GM19099 (cell line): ENCODE data around the gene TBCD.

Source experiments
- POLR2A ChIP-seq: IDR thresholded peaks from 3 replicates; pipeline ENCODE4 v1.6.1; 2011; ENCODE audit warnings: low read depth; ENCODE audit not compliant: insufficient read length; ENCODE audit errors: extremely low read depth

Gene TBCD

GRCh38 chr17:82869536-82869935 lies 117.7 kb downstream of the TBCD start:
- TF ChIP-seq POLR2A: no peak

DNA sequence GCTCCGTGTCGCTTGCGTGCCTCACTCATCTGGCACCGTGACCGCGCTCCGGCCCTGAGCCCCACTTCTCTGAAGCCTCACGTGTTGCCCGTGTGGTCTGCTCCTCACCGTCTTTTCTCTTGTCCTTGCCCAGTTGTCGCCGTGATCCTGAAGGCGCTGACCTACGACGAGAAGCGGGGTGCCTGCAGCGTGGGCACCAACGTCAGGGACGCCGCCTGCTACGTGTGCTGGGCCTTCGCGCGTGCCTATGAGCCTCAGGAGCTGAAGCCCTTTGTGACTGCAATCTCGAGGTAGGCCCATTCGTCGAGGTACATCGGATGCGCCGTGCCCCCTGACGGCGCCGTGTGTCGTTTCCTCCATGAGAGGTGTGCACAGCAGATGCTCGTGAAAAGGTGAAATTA lies 118.2 kb downstream of the TBCD start:
- no peak for TF ChIP-seq POLR2A

- no peak for TF ChIP-seq POLR2A
These were observed 118.7 kb downstream of the TBCD start for GRCh38 chr17:82870541-82870940.

- TF ChIP-seq POLR2A: peak; percentile 28
These were observed 119.4 kb downstream of the TBCD start for GRCh38 chr17:82871056-82871775.

DNA sequence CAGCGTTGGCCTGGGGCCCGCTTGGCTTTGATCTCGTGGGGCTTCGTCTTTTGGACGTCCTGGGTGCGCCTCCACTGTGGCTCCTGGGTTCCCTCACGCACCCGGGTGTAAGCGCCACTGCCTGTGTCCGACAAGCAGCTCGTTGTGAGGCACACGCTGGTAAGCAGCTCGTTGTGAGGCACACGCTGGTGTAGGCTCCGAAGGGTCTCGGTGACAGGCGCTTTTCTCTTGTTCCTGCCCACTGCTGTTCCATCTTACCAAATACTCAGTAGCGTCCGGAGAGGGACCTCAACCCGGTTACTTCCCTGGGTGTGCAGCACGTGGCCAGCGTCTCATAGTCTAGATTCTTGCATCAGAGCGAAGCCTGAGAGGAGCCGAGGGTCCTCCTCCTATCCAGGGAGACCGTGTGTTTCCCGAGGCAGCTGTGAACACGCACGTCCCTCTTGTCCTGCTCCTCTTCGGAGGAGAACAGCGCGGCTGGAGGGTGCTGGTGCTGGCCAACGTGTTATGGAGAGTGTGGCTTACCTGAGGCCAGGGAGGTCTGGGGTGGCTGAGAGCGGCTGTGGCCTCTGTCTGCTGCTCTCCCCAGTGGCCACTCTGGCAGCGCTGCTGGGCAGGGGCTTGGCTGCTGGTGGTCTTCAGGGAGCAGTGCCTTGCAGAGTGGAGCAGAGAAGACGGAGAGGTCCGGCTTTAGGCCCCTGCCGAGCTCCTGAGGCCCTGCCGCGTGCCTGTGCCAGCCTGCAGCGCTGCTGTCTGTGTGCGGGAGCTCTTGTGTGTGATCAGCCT lies 120.1 kb downstream of the TBCD start:
- no peak for TF ChIP-seq POLR2A

GRCh38 chr17:82872591-82873520 lies 121.0 kb downstream of the TBCD start:
- no peak for TF ChIP-seq POLR2A

DNA sequence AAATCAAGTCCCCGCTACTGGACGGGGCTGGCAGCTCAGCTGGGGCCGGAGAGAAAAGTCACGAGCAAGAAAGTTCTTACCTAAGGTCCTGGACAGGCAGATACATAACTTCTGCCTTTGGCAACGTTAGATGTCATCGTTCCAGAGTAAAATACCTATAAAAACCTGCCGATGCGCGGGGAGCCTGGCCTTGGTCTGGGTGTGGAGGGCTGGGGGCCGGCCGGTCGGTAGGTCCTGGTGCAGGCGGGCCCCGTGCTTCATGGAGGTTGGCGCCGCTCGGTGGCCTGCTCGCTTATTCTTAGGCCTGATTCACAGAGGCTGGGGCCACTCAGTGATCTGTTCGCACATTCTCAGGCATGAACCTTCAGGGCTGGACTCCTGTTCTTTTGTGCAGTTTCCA lies 121.7 kb downstream of the TBCD start:
- TF ChIP-seq POLR2A: no peak

- TF ChIP-seq POLR2A: no peak
These were observed 122.4 kb downstream of the TBCD start for GRCh38 chr17:82874011-82874835.

GRCh38 chr17:82875407-82875856 lies 123.6 kb downstream of the TBCD start:
- TF ChIP-seq POLR2A: no peak

DNA sequence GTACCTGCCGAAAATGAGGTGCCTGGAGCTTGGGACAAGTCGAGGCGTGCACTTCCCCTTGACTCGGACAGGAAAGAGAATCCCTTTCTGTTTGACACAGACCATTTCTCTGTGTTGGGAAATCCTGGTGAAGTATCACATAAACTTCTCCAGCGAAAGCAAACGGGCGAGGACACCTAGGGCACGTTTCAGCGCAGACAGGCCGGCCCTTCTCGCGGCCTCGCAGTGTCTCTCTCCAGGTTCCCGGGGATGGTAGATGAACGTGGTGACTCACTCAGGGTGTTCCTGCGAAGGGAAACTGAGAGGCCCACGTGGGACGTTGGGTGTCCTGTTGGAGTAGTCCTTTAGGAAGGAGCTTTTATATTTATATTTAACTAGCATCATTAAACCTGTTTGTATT lies 124.3 kb downstream of the TBCD start:
- no peak for TF ChIP-seq POLR2A

- no peak for TF ChIP-seq POLR2A
These were observed 124.9 kb downstream of the TBCD start for GRCh38 chr17:82876602-82877379.

GRCh38 chr17:82878527-82878926 lies 126.7 kb downstream of the TBCD start:
- no peak for TF ChIP-seq POLR2A

DNA sequence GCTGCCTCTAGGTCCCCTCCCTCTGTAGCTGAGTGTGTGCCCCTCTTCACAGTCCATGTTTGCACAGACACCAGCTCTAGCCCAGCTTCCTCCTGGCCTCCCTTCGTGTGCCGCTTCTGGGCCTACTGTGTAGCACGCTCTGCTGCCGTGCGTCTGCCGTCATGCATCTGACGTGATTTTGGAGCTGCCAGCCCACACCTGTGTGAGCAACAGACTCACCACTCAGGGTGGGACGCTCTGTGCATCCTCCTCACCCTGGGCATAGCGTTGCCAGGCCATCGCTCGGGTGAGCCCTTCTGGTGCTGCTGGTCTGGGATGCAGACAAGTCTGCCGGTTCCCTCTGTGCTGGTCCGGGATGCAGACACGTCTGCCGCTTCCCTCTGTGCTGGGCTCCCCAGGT lies 127.4 kb downstream of the TBCD start:
- no peak for TF ChIP-seq POLR2A
